ENCODE measurements around the gene ASB8.

The ASB8 gene, protein sequence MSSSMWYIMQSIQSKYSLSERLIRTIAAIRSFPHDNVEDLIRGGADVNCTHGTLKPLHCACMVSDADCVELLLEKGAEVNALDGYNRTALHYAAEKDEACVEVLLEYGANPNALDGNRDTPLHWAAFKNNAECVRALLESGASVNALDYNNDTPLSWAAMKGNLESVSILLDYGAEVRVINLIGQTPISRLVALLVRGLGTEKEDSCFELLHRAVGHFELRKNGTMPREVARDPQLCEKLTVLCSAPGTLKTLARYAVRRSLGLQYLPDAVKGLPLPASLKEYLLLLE

GRCh38 chr12:48157018-48157888 lies at the start of gene ASB8:
TSS of gene ASB8 (minus strand) at chr12:48157515. CDS start at chr12:48153496, 4,019 bp downstream.
- peak; percentile 99 for DNase-seq (ENCODE audit: low spot score)

GRCh38 chr12:48203192-48203591 lies 45.9 kb upstream of the ASB8 start, which contains the start of gene OR10AD1:
TSS of gene OR10AD1 (minus strand) at chr12:48203292. CDS start at chr12:48203292, 0 bp downstream.
- no peak for DNase-seq (ENCODE audit: low spot score)

DNA sequence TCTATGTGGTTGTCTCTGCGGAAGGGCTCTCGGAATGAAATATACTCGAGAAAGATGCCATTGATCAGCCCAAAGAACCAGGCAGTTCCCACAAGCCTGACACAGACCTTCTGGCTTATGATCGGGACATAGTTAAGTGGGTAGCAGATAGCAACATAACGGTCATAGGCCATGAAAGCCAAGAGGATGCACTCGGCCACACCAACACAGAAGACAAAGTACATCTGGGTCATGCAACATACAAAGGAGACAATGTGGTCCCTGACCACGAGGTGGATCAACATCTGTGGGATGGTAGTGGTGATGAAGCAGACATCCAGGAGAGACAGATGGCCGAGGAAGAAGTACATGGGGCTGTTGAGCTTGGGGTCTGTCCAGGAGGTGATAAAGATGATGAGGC lies 45.5 kb upstream of the ASB8 start:
- no peak for DNase-seq (ENCODE audit: low spot score)

GRCh38 chr12:48201516-48201915 lies 44.2 kb upstream of the ASB8 start:
- DNase-seq (ENCODE audit: low spot score): no peak

DNA sequence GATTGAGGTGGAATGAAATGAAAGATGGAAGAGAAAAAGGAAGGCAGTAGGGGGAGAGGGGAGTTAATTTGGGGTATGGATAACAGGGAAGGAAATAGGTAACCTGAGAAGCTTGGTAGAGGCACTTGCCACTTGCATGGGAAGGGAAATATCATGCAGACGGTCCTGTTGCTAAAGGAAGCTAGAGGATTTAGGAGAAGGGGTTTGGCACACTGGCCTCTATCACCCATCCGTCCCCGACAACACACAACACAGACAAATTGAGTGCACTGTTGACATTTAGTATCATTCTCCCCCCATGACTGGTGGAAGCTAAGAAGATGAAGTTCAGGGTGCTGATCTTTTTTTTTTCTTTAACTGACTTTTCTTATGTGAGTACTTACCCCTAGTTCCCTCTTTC lies 43.8 kb upstream of the ASB8 start:
- DNase-seq (ENCODE audit: low spot score): no peak

DNA sequence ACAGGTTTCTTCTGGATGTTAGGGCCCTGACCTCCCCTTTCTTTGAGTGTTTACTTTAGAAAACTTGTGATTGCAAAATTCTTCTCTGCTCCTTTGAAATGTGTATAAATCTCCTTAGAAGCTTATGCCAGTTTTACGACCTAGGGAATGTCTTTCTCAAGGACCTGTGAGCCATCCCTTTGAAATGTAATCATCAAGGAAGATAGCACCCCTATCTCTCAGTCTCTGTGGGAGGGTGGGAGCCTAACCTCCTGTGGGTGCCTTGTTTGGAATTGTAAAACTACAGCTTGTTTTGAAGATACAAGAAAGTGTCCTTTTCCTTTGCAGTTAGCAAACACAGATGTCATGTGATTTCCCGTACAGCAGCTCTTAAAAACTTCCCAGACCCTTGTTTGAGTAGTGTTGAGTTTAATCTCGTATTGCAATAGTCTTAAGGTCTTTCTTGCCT lies 42.5 kb upstream of the ASB8 start:
- no peak for DNase-seq (ENCODE audit: low spot score)

DNA sequence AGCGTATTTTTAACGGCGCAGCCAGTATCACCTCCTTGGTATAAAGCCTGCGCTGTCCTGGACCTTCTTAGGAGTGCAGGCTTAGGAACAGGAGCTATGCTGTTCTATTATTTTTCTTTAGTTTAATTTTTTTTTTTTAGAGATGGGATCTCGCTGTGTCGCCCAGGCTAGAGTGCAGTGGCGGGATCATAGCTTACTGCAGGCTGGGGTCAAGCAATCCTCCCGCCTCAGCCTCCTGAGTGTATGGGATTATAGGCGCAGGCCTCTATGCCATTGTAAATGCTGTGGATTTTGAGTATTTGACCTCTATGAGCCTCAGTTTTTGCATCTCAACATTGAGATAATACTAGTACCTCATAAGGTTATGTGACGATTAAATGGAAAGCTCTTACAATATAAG lies 41.7 kb upstream of the ASB8 start:
- no peak for DNase-seq (ENCODE audit: low spot score)

DNA sequence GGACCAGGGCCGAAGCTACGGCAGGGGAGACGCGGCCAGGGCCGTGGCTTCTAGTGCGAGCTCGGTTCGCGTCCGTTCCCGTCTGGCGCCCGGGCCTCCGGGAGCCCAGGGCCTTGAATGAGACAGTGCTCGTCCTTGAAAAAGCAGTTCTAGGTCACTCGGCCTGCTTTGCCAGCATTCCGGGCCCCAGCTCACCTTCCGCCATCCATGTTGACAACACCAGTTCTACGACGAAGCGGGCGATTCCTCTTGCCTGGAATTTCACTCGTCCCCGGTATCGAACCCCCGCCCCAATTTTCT lies 41.3 kb upstream of the ASB8 start:
- DNase-seq (ENCODE audit: low spot score): peak; percentile 63

DNA sequence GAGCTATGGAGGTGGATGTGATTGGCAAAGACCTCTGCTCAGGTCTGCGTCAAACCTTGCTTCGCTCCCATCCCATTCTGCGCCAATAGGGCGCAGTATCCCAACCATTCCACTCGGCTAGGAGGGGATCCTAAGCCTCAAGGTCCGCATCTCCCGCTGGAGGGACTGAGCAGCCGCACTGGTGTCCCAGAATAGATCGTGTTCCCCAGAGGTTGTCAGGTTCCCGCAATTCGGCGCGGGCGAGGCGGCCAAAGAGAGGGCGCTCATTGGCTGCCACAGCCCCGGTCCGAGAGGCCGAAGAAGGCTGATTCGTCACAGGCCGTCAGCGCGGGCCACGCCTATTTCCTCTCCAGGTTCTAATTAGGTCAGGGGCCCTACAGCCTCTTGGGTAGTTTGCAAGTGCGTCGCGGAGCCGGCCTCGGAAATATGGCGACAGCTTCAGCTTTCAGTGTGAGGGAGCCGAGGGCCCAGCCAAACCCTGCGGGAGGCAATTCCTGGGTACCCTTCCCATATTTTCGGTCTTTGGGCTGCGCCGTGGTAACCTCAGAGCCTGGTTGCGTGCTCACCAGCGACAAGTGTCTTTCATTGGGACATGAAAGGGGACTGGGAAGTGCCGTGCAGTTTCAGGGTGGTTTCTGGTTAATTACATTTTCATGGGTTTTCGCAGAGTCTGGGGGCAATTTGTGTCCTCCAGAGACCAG lies 40.8 kb upstream of the ASB8 start:
- peak; percentile 96 for DNase-seq (ENCODE audit: low spot score)

DNA sequence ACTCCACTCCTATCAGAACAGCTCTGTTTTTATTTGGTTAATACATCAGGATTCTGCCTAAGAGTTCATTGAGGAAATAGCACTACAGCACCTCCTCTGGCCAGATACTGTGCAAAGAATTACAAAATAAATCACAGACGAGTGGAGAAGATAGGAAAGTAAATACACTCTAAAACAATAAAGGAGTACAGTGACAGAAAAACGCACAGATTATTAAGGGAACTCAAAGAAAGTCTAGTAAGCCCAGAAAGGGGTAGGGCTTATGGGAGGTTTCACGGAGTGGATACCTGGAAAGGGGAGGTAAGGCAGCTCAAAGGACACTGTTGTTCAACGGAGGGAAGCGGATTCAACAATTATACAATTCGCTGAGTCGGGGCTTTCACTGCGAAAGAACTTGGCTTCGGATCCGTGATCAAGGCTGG lies 40.2 kb upstream of the ASB8 start:
- peak; percentile 42 for DNase-seq (ENCODE audit: low spot score)

- DNase-seq (ENCODE audit: low spot score): peak; percentile 20
These were observed 37.5 kb upstream of the ASB8 start for GRCh38 chr12:48194799-48195201.

GRCh38 chr12:48193623-48194022 lies 36.3 kb upstream of the ASB8 start:
- no peak for DNase-seq (ENCODE audit: low spot score)

- no peak for DNase-seq (ENCODE audit: low spot score)
These were observed 35.5 kb upstream of the ASB8 start for GRCh38 chr12:48192861-48193260.

DNA sequence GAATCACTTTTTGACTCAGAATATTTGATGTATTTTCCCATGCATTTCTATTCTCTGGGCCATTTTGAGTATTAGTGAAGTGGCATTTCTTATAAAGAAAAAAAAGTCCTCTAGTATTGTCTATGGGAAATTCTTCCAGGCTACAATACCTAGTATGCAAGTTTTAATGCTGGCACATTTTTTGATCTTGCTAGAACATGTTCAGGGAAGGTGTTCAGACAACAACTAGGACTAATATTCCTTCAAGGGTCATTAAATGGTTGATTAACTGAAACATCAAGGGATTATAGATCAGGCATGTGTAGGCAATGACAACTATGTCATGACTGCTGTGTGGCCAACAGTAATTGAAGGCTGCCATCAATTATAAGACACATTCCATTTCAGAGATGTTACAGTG lies 33.8 kb upstream of the ASB8 start:
- DNase-seq (ENCODE audit: low spot score): no peak

- peak; percentile 68 for DNase-seq (ENCODE audit: low spot score)
These were observed 32.2 kb upstream of the ASB8 start for GRCh38 chr12:48189331-48190125.

- no peak for DNase-seq (ENCODE audit: low spot score)
These were observed 30.8 kb upstream of the ASB8 start for GRCh38 chr12:48187916-48188695.

DNA sequence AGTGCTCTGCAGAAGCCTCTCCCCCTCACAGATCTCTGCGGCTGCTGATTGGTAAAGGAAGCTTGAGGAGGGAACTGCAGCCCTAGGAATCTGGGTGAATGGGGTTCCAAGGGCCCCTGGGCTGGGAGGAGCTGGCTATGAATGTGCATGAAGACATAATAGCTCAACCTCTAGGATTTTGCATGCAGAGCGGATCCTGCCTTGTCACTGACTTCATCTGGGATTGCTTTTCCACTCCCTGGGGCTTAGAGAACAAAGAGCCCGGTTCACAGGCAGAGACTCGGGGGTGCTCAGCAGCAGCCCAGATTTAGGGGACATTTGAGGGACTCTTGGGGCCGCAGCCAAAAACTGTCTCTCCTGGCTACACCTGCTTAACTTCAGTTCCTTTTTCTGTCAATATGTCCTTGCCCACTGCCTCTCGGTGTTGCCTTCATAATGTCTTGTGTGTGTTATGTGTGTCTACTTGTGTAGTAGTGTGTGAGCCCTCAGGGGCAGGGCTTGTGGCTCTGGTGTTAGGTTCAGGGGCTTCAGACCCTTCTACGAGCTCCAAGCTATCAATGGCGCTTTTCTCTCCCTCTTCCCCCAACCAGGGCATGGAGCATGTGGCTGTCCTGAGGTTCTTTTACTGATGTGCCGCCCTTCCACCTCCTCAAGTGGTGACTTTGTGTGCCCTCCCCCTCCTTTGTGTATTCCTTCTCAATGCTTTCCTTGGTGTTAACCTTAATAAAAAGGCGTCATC lies 28.0 kb upstream of the ASB8 start:
- DNase-seq (ENCODE audit: low spot score): no peak

DNA sequence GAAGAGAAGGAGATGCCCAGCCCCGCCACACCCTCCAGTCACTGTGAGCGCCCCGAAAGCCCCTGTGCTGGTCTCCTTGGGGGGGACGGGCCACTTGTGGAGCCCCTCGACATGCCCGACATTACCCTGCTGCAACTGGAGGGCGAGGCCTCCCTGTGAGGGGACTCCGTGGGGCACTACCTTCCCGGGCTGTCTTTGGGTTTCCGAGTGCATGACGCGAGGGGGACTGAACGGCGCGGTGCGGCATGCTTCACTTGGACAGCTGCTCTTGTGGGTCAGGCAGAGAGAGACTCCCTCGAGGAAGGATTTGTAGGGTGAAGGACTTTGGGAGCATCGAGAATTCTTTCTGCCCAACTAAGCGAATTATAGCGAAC lies 27.2 kb upstream of the ASB8 start:
- no peak for DNase-seq (ENCODE audit: low spot score)

DNA sequence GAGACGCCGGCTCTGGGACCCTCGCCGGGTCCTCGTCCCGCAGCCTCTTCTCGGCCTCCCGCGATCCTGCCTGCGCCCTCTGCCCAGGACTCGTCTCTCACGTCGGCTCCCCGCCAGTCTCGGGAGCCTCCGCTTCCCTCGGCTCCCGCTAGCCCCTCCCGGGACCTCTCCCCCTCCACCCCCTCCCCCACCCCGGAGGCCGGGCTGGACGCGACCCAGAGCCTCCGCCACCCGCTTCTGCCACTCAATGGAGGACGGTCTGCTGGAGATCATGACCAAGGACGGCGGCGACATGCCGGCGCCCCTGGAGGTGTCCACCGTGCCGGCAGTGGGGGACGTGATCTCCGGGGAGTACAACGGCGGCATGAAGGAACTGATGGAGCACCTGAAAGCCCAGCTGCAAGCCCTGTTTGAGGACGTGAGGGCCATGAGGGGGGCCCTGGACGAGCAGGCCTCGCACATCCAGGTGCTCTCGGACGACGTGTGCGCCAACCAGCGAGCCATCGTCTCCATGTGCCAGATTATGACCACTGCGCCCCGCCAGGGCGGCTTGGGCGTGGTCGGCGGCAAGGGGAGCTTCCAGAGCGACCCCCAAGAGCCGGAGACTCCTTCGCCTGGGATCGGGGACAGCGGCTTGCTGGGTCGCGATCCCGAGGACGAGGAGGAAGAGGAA lies 26.7 kb upstream of the ASB8 start:
- DNase-seq (ENCODE audit: low spot score): no peak
